T47D (cell line): ENCODE measurements around the gene PRKCA.

Experiments used
- DNase-seq, 2 experiments: peaks; one replicate each; pipeline versions ENCODE4 v3.0.0 to v3.0.0-alpha.2; 2011 to 2012; ENCODE audit warnings: low read depth in 1 of 2, low spot score in 1 of 2
- JUND ChIP-seq: IDR thresholded peaks from 2 replicates; pipeline ENCODE4 v1.6.1; 2012; ENCODE audit warnings: low read depth
- in situ Hi-C: cut with HindIII; loops from 2 replicates; pipeline ENCODE4 v1.10.0; 2016; ENCODE audit warnings: low sequenced_read_pairs, low pct_unique_long_range_greater_than_20kb

PRKCA gene

DNA sequence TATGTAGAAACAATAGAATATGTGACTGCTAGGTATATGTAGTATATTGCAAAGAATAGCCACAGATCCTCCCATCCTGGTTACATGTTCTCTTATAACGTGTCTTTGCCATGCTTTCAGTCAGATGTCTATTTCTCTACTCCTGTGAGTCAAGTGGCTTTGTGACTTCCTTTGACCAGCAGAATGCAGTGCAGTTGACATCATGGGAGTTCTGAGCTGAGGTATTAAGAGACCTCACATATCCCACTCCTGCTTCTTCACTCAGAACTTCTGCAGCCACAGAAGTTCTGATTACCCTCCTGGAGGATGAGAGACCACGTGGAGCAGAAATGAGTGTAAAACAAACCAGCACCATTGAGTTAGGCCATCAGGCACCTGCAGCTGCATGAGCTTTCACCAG, 222.5 kb downstream of the PRKCA start:
- no peak for TF ChIP-seq JUND
- in situ Hi-C loops, result no loop called here
- DNase-seq, result no peak

GRCh38 chr17:66525338-66525737, 222.9 kb downstream of the PRKCA start:
- no peak for DNase-seq
- no peak for TF ChIP-seq JUND
- in situ Hi-C loops, result no loop called here

- in situ Hi-C loops, result no loop called here
- TF ChIP-seq JUND, result no peak
- no peak for DNase-seq
These were observed 224.4 kb downstream of the PRKCA start for GRCh38 chr17:66526827-66527226.

- no peak for TF ChIP-seq JUND
- in situ Hi-C loops, result no loop called here
- DNase-seq, result no peak
These were observed 224.9 kb downstream of the PRKCA start for GRCh38 chr17:66527335-66527734.

DNA sequence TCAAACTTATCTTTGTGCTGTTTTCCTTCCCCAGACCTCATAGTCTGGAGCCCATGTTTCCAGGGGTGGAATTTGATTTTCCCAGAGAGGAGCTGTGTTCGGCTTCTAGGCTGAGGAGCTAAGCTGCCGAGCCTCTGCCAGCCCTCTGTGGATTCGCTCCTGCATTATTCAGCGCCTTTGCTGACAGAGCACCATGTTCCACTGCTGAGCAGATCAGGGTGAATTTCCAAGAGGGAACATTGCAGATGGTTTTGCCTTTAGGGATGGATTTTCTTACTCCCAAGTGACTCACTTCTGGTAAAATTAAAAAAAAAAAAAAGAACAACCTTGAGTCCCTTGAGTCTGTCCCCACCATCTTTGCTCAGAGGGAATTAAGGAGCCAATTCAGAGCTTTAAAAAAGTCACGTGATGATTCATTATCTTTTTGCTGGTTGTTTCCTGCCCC, 229.5 kb downstream of the PRKCA start:
- in situ Hi-C loops, result no loop called here
- TF ChIP-seq JUND, result no peak
- no peak for DNase-seq

GRCh38 chr17:66533572-66533971, 231.2 kb downstream of the PRKCA start:
- in situ Hi-C loops, result no loop called here
- no peak for DNase-seq
- no peak for TF ChIP-seq JUND

DNA sequence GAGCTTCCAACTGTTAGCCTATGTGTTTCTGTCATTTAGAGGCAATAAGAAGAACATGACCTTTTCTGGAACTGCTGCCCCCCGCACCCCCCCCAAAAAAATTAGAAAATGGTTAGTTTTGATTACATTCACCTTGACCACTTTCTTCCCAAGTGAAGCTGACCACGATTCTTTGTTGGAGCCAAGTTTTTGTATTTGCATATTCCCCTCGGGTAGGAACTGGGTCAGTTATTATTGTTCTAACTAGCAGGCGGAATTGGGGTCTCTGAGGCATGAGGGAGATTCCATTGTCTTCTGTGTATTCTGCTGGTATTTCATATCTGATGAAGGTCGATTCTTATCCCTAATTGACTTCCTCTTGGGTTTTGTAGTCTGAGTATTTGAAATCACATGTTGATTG, 231.6 kb downstream of the PRKCA start:
- no peak for DNase-seq

GRCh38 chr17:66535611-66536010, 233.2 kb downstream of the PRKCA start:
- TF ChIP-seq JUND, result no peak
- in situ Hi-C loops, result no loop called here
- no peak for DNase-seq

More for the DNA sequence above, 231.6 kb downstream of the PRKCA start:
- TF ChIP-seq JUND, result no peak
- in situ Hi-C loops, result no loop called here

DNA sequence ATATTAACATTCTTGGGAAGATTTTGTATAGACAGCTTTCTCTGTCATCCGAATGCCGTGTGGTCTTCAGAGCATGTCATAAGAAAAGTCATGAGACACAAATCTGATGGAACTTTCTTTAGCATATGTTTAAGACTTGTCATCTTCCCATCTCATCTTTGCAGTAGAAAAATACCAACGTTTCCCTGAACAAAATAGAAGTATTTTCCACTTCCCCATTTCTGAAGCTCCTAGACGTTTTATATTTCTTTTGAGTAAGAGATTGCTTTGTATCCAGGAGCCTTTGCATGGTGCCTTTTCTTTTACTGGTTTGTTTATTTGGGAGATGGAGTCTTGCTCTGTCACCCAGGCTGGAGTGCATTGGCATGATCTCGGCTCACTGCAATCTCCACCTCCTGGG, 235.1 kb downstream of the PRKCA start:
- DNase-seq, result no peak
- in situ Hi-C loops, result no loop called here
- TF ChIP-seq JUND, result no peak

GRCh38 chr17:66538776-66539175, 236.4 kb downstream of the PRKCA start:
- DNase-seq, result no peak
- in situ Hi-C loops, result no loop called here
- no peak for TF ChIP-seq JUND

- no peak for DNase-seq
- no peak for TF ChIP-seq JUND
- in situ Hi-C loops, result no loop called here
These were observed 237.8 kb downstream of the PRKCA start for GRCh38 chr17:66540131-66540781.

DNA sequence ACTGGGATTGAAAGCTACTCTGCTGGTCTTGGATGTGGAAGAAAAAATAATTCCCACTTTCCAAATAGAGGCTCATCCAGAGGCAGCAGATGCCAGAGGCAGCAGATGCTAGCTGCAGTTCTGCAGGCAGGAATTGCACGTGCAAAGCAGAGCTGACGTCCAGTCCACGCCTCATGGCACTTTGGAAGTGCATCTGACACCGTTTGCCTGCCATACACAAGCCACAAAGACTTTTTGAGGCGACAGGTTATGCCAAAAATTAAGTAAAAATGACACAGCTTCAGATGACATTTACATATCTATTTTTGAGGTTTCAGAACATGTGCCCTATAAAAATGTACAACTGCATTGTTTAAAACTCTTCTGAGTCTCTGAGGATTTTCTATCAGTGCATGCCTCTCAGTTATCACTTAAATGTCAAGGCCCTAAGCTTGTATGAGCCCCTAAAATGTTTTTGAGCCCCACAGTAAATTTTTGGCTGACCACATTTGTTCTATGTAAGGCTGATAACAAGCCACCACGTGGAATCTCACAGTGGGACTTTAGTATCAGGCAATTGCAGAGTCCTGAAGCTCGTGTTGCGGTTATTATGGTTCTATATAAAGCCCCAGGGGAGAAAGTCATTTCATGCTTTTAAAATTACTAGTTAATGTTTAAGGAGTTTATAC, 239.2 kb downstream of the PRKCA start:
- DNase-seq, result no peak
- TF ChIP-seq JUND, result no peak
- in situ Hi-C loops, result no loop called here

- no peak for DNase-seq
- in situ Hi-C loops, result no loop called here
- no peak for TF ChIP-seq JUND
These were observed 239.9 kb downstream of the PRKCA start for GRCh38 chr17:66542129-66542966.
